NT2/D1 (cell line): Measurements from ENCODE around the gene DDX25.

Source experiments
- DNase-seq: peaks from one replicate; pipeline ENCODE4 v3.0.0-alpha.2; 2011; ENCODE audit warnings: low read depth, low spot score
- H3K27me3 ChIP-seq: 2 replicates; pipeline ENCODE4 v1.6.0; 2011; ENCODE audit warnings: mild to moderate bottlenecking; ENCODE audit not compliant: insufficient read length, insufficient read depth
- H3K36me3 ChIP-seq: 2 replicates; pipeline ENCODE4 v1.6.1; 2011; ENCODE audit warnings: mild to moderate bottlenecking, low read length, mixed read lengths; ENCODE audit not compliant: insufficient read depth, insufficient read length
- H3K4me1 ChIP-seq: 2 replicates; pipeline ENCODE4 v1.5.1; 2011; ENCODE audit not compliant: insufficient read depth, insufficient read length
- H3K4me3 ChIP-seq: 2 replicates; pipeline ENCODE4 v1.5.1; 2011; ENCODE audit warnings: low read depth; ENCODE audit not compliant: insufficient read length
- H3K9ac ChIP-seq: 2 replicates; pipeline ENCODE4 v1.6.0; 2011; ENCODE audit warnings: low read depth; ENCODE audit not compliant: insufficient read length
- H3K9me3 ChIP-seq: 2 replicates; pipeline ENCODE4 v1.5.1; 2011; ENCODE audit warnings: mild to moderate bottlenecking, low read length; ENCODE audit not compliant: insufficient read depth
- SUZ12 ChIP-seq: IDR thresholded peaks from 2 replicates; pipeline ENCODE4 v1.6.1; 2011; ENCODE audit not compliant: insufficient read length, insufficient read depth; ENCODE audit errors: extremely low read depth
- YY1 ChIP-seq: IDR thresholded peaks from 2 replicates; pipeline ENCODE4 v1.6.1; 2011; ENCODE audit not compliant: insufficient read length, insufficient read depth
- ZNF274 ChIP-seq: IDR thresholded peaks from 2 replicates; pipeline ENCODE4 v1.6.1; 2011; ENCODE audit warnings: mild to moderate bottlenecking, low read depth, low read length

The DDX25 gene

GRCh38 chr11:125890447-125891100, 13.7 kb upstream of the DDX25 start:
- TF ChIP-seq YY1 (no peak), SUZ12 (no peak), ZNF274 (no peak)
- no peaks in the 10 kb centered on the region; the same call in 1 of the 2 replicates for H3K9me3 ChIP-seq
- H3K36me3 ChIP-seq = peaks cover 44% of the 10 kb centered on the region
- H3K9ac ChIP-seq = no peak overlapping the region
- no peak overlapping the region for H3K4me3 ChIP-seq
- no peaks in the 10 kb centered on the region for H3K27me3 ChIP-seq
- no peaks in the 10 kb centered on the region for H3K4me1 ChIP-seq
- DNase-seq = no peak

- Histone ChIP-seq H3K9me3 (no peaks in the 10 kb centered on the region), H3K27me3 (no peaks in the 10 kb centered on the region), H3K9ac (no peak overlapping the region), H3K4me1 (no peaks in the 10 kb centered on the region), H3K36me3 (peaks cover 47% of the 10 kb centered on the region), H3K4me3 (no peak overlapping the region)
- TF ChIP-seq ZNF274 (no peak), YY1 (no peak), SUZ12 (no peak)
- no peak for DNase-seq
Measured at GRCh38 chr11:125892071-125892470, 12.2 kb upstream of the DDX25 start.

- Histone ChIP-seq H3K4me1 (no peaks in the 10 kb centered on the region), H3K36me3 (peaks cover 47% of the 10 kb centered on the region), H3K9me3 (no peaks in the 10 kb centered on the region), H3K4me3 (no peak overlapping the region), H3K27me3 (no peaks in the 10 kb centered on the region), H3K9ac (no peak overlapping the region)
- no peak for DNase-seq
- TF ChIP-seq SUZ12 = no peak
- no peak for TF ChIP-seq YY1
Measured at GRCh38 chr11:125892994-125893393, 11.3 kb upstream of the DDX25 start.

- Histone ChIP-seq H3K4me3 (no peak overlapping the region), H3K27me3 (peaks cover 12% of the 10 kb centered on the region), H3K9me3 (peaks cover 6% of the 10 kb centered on the region; the same call in 1 of the 2 replicates), H3K9ac (no peak overlapping the region), H3K36me3 (peaks cover 17% of the 10 kb centered on the region), H3K4me1 (no peaks in the 10 kb centered on the region)
- no peak for DNase-seq
- TF ChIP-seq YY1 = no peak
Measured at GRCh38 chr11:125901872-125902271, 2.4 kb upstream of the DDX25 start.

- H3K9me3 ChIP-seq = peaks cover 6% of the 10 kb centered on the region; the same call in 1 of the 2 replicates
- peaks cover 12% of the 10 kb centered on the region for H3K27me3 ChIP-seq
- peak overlapping the region; percentile 80 for H3K4me3 ChIP-seq
- TF ChIP-seq ZNF274 (no peak), YY1 (no peak), SUZ12 (no peak)
- H3K9ac ChIP-seq = peak overlapping the region; percentile 87
- no peak for DNase-seq
- no peaks in the 10 kb centered on the region for H3K4me1 ChIP-seq
- peaks cover 17% of the 10 kb centered on the region for H3K36me3 ChIP-seq
Measured at GRCh38 chr11:125902277-125902926, 1.9 kb upstream of the DDX25 start.

- peaks cover 12% of the 10 kb centered on the region for H3K27me3 ChIP-seq
- TF ChIP-seq SUZ12 (no peak), YY1 (no peak), ZNF274 (no peak)
- H3K4me1 ChIP-seq = no peaks in the 10 kb centered on the region
- peak within 1 kb of the TSS; percentile 87 for H3K9ac ChIP-seq
- DNase-seq = peak; percentile 70
- peak within 1 kb of the TSS; percentile 80 for H3K4me3 ChIP-seq
- peaks cover 16% of the 10 kb centered on the region for H3K36me3 ChIP-seq
- H3K9me3 ChIP-seq = peaks cover 6% of the 10 kb centered on the region; the same call in 1 of the 2 replicates
Measured at GRCh38 chr11:125902927-125903710, 1.2 kb upstream of the DDX25 start, which contains the start of gene PUS3. TSS of gene PUS3 (minus strand) at chr11:125903206. CDS start at chr11:125896284, 6,922 bp downstream.

- Histone ChIP-seq H3K27me3 (peaks cover 12% of the 10 kb centered on the region), H3K4me1 (no peaks in the 10 kb centered on the region), H3K36me3 (peaks cover 8% of the 10 kb centered on the region), H3K9ac (no peak overlapping the region), H3K9me3 (peaks cover 6% of the 10 kb centered on the region; the same call in 1 of the 2 replicates), H3K4me3 (peak overlapping the region; percentile 21)
- no peak for TF ChIP-seq ZNF274
- no peak for TF ChIP-seq SUZ12
- TF ChIP-seq YY1 = no peak
- no peak for DNase-seq
Measured at GRCh38 chr11:125904678-125905077, 370 bp downstream of the DDX25 start.
